ENCODE measurements around the gene RGS17.

The RGS17 gene

GRCh38 chr6:153162172-153162571 lies 31.1 kb upstream of the RGS17 start:
- no peak for TF ChIP-seq BACH2 (CRISPR knock-in tag; IDR thresholded peaks at IDR 0.05; ENCODE audit: borderline replicate concordance)
- TF ChIP-seq ZNF70 (CRISPR knock-in tag; IDR thresholded peaks at IDR 0.05): no peak
- no peak for TF ChIP-seq OSR1 (CRISPR knock-in tag; IDR thresholded peaks at IDR 0.05)
- no peak for TF ChIP-seq TSHZ2 (CRISPR knock-in tag; IDR thresholded peaks at IDR 0.05)
- no peak for TF ChIP-seq ZNF565 (CRISPR knock-in tag; conservative IDR thresholded peaks at IDR 0.05; ENCODE audit: low read depth)
- no peak for TF ChIP-seq PPARA (CRISPR knock-in tag; IDR thresholded peaks at IDR 0.05; ENCODE audit: borderline replicate concordance)
- no peak for TF ChIP-seq PATZ1 (CRISPR knock-in tag; IDR thresholded peaks at IDR 0.05; ENCODE audit: borderline replicate concordance)
- no peak for TF ChIP-seq ISL1 (CRISPR knock-in tag; IDR thresholded peaks at IDR 0.05)
- TF ChIP-seq ZFP30 (CRISPR knock-in tag; IDR thresholded peaks at IDR 0.05): no peak
- TF ChIP-seq TCF4 (CRISPR knock-in tag; IDR thresholded peaks at IDR 0.05; ENCODE audit: borderline replicate concordance): no peak

GRCh38 chr6:153160221-153160620 lies 29.1 kb upstream of the RGS17 start:
- no peak for ATAC-seq
- no peak for TF ChIP-seq PATZ1 (CRISPR knock-in tag; IDR thresholded peaks at IDR 0.05; ENCODE audit: borderline replicate concordance)
- TF ChIP-seq TOX (CRISPR knock-in tag; IDR thresholded peaks at IDR 0.05; ENCODE audit: borderline replicate concordance): no peak
- TF ChIP-seq ZC3H10 (CRISPR knock-in tag; IDR thresholded peaks at IDR 0.05): no peak
- TF ChIP-seq ARNTL (CRISPR knock-in tag; IDR thresholded peaks at IDR 0.05; ENCODE audit: borderline replicate concordance, low read depth): no peak
- no peak for TF ChIP-seq OSR1 (CRISPR knock-in tag; IDR thresholded peaks at IDR 0.05)
- TF ChIP-seq CSRNP3 (CRISPR knock-in tag; IDR thresholded peaks at IDR 0.05): no peak
- no peak for TF ChIP-seq ZFP3 (CRISPR knock-in tag; IDR thresholded peaks at IDR 0.05)

More at GRCh38 chr6:153162172-153162571, 31.1 kb upstream of the RGS17 start:
- no peak for ATAC-seq

- ATAC-seq: peak; percentile 95
- TF ChIP-seq TCF4 (CRISPR knock-in tag; IDR thresholded peaks at IDR 0.05; ENCODE audit: borderline replicate concordance): peak; percentile 53; the same call in 1 of the 2 replicates
- no peak for TF ChIP-seq PPARA (CRISPR knock-in tag; IDR thresholded peaks at IDR 0.05; ENCODE audit: borderline replicate concordance)
These were observed 19.8 kb upstream of the RGS17 start for GRCh38 chr6:153150752-153151440.

GRCh38 chr6:153150371-153150751 lies 19.3 kb upstream of the RGS17 start:
- TF ChIP-seq ZFP3 (CRISPR knock-in tag; IDR thresholded peaks at IDR 0.05): no peak
- TF ChIP-seq PATZ1 (CRISPR knock-in tag; IDR thresholded peaks at IDR 0.05; ENCODE audit: borderline replicate concordance): no peak
- no peak for TF ChIP-seq ZC3H10 (CRISPR knock-in tag; IDR thresholded peaks at IDR 0.05)
- TF ChIP-seq ESRRG (CRISPR knock-in tag; IDR thresholded peaks at IDR 0.05): no peak
- TF ChIP-seq SNAI2 (CRISPR knock-in tag; IDR thresholded peaks at IDR 0.05): no peak
- no peak for TF ChIP-seq TCF4 (CRISPR knock-in tag; IDR thresholded peaks at IDR 0.05; ENCODE audit: borderline replicate concordance)
- TF ChIP-seq CSRNP3 (CRISPR knock-in tag; IDR thresholded peaks at IDR 0.05): no peak
- no peak for TF ChIP-seq PPARA (CRISPR knock-in tag; IDR thresholded peaks at IDR 0.05; ENCODE audit: borderline replicate concordance)
- ATAC-seq: peak; percentile 51

Measured in SK-N-SH treated with all-trans-retinoic acid at 6 μM for 48 hours (cell line).